A673 (cell line): ENCODE measurements around the gene PRKAG2. TPM values are rescaled to one million over a fixed set of nuclear protein-coding genes. Genes with fewer than 3 reads are reported as not detected.
"Not testable (repeated sequence)": the region's sequence is repeated elsewhere in the genome, so short reads cannot be mapped to it uniquely, and the experiment has no call there.

Source experiments
- BruUV-seq: library from RNA; stranded (reverse); fragments of 400-500 nt; replicated peaks from 2 replicates; lab custom pipeline; 2021; lab: Mats Ljungman, UMichigan
- CTCF ChIA-PET: fragments of 300-600 bp; sonication (Branson Sonifier 250); formaldehyde crosslinking; loops from one replicate; lab custom pipeline; 2022; ENCODE audit warnings: antibody characterized with exemption; lab: Charles Lee
- POLR2A ChIA-PET: fragments of 300-600 bp; sonication (Branson Sonifier 250); formaldehyde crosslinking; loops from one replicate; lab custom pipeline; 2022; ENCODE audit warnings: antibody characterized with exemption; ENCODE audit not compliant: low non-redundant PET; lab: Charles Lee
- DNase-seq: peaks from one replicate; pipeline ENCODE4 v3.0.0-alpha.2; 2015; ENCODE audit warnings: low spot score
- H3K27ac ChIP-seq: fragments of 200-600 bp; sonication (generic); 2 replicates; pipeline ENCODE4 v1.5.1; 2016; ENCODE audit warnings: mixed run types, low read depth, mild to moderate bottlenecking, mixed read lengths, antibody characterized with exemption, low read length; ENCODE audit not compliant: poor library complexity, severe bottlenecking
- H3K27me3 ChIP-seq: fragments of 200-600 bp; sonication (generic); replicated peaks from 2 replicates; pipeline ENCODE4 v1.6.1; 2017; ENCODE audit warnings: mixed run types, low read depth, mild to moderate bottlenecking, mixed read lengths, antibody characterized with exemption, low read length; ENCODE audit not compliant: insufficient read depth, poor library complexity
- H3K36me3 ChIP-seq: fragments of 200-600 bp; sonication (generic); 2 replicates; pipeline ENCODE4 v1.6.1; 2016; ENCODE audit warnings: mixed run types, mild to moderate bottlenecking, mixed read lengths, antibody characterized with exemption, low read length; ENCODE audit not compliant: insufficient read depth, poor library complexity, severe bottlenecking
- H3K4me1 ChIP-seq: fragments of 200-600 bp; sonication (generic); 2 replicates; pipeline ENCODE4 v1.6.1; 2017; ENCODE audit warnings: mixed run types, mild to moderate bottlenecking, mixed read lengths, antibody characterized with exemption, low read length; ENCODE audit not compliant: insufficient read depth, poor library complexity, severe bottlenecking
- H3K4me3 ChIP-seq: fragments of 200-600 bp; sonication (generic); 2 replicates; pipeline ENCODE4 v1.5.1; 2016; ENCODE audit warnings: low read depth, mixed run types, mild to moderate bottlenecking, mixed read lengths, low read length; ENCODE audit not compliant: poor library complexity, severe bottlenecking
- H3K9me3 ChIP-seq: fragments of 200-600 bp; sonication (generic); 2 replicates; pipeline ENCODE4 v1.6.1; 2016; ENCODE audit warnings: mixed run types, low read depth, mild to moderate bottlenecking, mixed read lengths, antibody characterized with exemption, low read length; ENCODE audit not compliant: poor library complexity, severe bottlenecking
- EZH2 ChIP-seq: fragments of 200-600 bp; sonication (generic); IDR thresholded peaks from 2 replicates; pipeline ENCODE4 v1.6.1; 2017; ENCODE audit warnings: borderline replicate concordance, low read depth, mild to moderate bottlenecking, mixed read lengths, antibody characterized with exemption, low read length; ENCODE audit not compliant: poor library complexity, severe bottlenecking
- intact Hi-C: fragments of 100-400 bp; cut with micrococcal nuclease; formaldehyde crosslinking; loops from one replicate; pipeline ENCODE4 v1.10.0; 2022; ENCODE audit not compliant: unreplicated experiment
- total RNA-seq: library from RNA; stranded (reverse); gene quantifications from 2 replicates; pipeline ENCODE4 v1.2.3, GENCODE V29; 2021
- TF ChIP-seq, protein P1 (sequence below): fragments of 300-800, 200-600 bp; sonication (generic); conservative IDR thresholded peaks from 2 replicates; pipeline ENCODE4 v1.5.1; 2017; ENCODE audit warnings: low read depth, mild to moderate bottlenecking, antibody characterized with exemption, low read length, moderate library complexity, mixed read lengths

PRKAG2 gene
- total RNA-seq, 1 experiment from 2014 or later, result 11.6 TPM

DNA sequence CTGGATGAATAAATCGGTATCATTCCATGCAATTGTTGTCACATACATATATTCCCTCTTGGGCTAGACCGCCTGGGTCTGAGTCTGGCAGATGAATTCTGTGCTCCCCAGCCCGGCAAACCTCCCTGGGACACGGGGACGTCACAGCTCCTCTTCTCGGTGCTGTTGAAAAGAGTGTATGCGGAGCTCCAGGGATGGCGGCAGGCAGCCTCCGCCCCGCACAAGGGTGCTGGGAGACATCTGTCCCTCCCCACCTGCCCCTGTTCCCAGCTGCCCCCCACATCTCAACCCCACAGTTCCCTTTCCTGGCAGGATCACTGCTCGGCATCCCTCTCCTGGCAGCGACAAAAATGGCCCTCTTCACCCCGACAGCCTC is 32.1 kb downstream of the PRKAG2 start:
- no peak overlapping the region for H3K4me3 ChIP-seq
- no peaks in the 10 kb centered on the region for H3K4me1 ChIP-seq
- H3K27ac ChIP-seq, result no peak overlapping the region
- no TSS peak for BruUV-seq
- no peaks in the 10 kb centered on the region for H3K27me3 ChIP-seq
- no peak for DNase-seq
- H3K9me3 ChIP-seq, result no peaks in the 10 kb centered on the region
- ChIA-PET POLR2A (no interaction called here), CTCF (no interaction called here)
- TF ChIP-seq EZH2, result no peak
- TF ChIP-seq, protein P1, sequence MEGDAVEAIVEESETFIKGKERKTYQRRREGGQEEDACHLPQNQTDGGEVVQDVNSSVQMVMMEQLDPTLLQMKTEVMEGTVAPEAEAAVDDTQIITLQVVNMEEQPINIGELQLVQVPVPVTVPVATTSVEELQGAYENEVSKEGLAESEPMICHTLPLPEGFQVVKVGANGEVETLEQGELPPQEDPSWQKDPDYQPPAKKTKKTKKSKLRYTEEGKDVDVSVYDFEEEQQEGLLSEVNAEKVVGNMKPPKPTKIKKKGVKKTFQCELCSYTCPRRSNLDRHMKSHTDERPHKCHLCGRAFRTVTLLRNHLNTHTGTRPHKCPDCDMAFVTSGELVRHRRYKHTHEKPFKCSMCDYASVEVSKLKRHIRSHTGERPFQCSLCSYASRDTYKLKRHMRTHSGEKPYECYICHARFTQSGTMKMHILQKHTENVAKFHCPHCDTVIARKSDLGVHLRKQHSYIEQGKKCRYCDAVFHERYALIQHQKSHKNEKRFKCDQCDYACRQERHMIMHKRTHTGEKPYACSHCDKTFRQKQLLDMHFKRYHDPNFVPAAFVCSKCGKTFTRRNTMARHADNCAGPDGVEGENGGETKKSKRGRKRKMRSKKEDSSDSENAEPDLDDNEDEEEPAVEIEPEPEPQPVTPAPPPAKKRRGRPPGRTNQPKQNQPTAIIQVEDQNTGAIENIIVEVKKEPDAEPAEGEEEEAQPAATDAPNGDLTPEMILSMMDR, result no peak
- intact Hi-C loops, result no loop called here
- H3K36me3 ChIP-seq, result no peaks in the 10 kb centered on the region

DNA sequence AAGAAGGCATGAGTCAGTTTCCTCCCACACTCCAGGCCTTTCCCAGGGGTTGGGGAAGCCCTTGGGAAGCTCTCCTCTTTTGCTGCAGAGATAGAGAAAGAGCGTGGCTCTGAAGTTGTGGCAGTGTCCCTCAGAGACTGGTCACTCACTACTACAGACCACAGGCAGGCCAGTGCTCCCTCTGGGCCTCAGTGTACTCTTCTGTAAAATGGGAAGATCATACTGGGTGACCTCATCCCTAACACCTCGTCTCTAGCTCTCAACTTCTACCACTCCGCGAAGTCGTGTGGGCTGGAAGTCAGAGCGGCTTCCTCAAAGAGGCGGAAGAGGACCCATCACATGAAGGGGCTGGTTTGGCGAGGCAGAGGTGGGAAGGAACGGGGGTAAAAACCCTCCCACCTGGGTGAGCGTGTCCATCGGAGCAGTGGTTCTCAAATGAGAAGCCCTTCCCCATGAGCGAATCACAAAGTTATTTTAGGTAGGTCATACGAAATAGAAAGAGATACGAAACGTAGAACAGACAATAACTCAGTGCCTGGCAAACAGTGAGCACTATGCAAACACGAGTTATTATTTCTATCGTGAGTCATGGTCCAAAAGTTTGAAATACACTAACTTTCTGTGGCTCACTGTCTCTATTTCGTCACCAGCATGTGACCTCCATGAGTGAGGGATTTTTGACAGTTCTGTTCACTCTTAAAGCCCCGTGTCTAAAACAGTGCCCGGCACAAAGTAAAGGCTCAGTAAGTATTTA is 32.7 kb downstream of the PRKAG2 start:
- no peak overlapping the region for H3K4me3 ChIP-seq
- intact Hi-C loops, result no loop called here
- no peaks in the 10 kb centered on the region for H3K36me3 ChIP-seq
- ChIA-PET POLR2A (no interaction called here), CTCF (no interaction called here)
- TF ChIP-seq EZH2, result no peak
- TF ChIP-seq, protein P1, result no peak
- no peaks in the 10 kb centered on the region for H3K4me1 ChIP-seq
- no peaks in the 10 kb centered on the region for H3K9me3 ChIP-seq
- BruUV-seq, result no TSS peak
- DNase-seq, result no peak
- H3K27ac ChIP-seq, result no peak overlapping the region
- H3K27me3 ChIP-seq, result no peaks in the 10 kb centered on the region

DNA sequence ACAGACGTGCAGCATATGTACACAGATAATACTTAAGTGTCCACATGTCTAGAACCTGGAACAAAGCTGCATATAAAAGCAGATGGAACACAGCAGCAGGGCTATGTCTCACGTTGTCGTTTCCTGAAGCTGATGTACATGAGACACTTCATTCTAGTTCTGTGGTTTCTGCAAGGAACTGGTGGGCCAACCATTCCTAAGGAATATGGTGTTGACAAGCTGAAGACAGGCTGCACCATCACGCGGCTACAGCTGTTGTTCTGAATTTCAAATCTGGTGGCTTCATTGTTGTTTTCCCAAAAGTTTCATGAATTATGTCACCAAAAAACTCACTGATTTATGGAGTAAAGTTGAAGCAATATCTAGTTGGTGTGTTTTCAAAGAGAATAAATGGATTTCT is 33.7 kb downstream of the PRKAG2 start:
- TF ChIP-seq, protein P1, result no peak
- TF ChIP-seq EZH2, result no peak
- BruUV-seq, result no TSS peak
- CTCF ChIA-PET, result no interaction called here
- Histone ChIP-seq H3K4me3 (no peak overlapping the region), H3K27me3 (no peaks in the 10 kb centered on the region), H3K36me3 (no peaks in the 10 kb centered on the region), H3K27ac (no peak overlapping the region), H3K4me1 (peaks cover under 1% of the 10 kb centered on the region), H3K9me3 (no peaks in the 10 kb centered on the region)
- intact Hi-C loops, result no loop called here
- DNase-seq, result no peak
- POLR2A ChIA-PET, result interaction anchor here (0.5 kb wide), 1 partner anchor 61 kb away, joined by 3 read pairs; no protein-coding TSS in a partner anchor

DNA sequence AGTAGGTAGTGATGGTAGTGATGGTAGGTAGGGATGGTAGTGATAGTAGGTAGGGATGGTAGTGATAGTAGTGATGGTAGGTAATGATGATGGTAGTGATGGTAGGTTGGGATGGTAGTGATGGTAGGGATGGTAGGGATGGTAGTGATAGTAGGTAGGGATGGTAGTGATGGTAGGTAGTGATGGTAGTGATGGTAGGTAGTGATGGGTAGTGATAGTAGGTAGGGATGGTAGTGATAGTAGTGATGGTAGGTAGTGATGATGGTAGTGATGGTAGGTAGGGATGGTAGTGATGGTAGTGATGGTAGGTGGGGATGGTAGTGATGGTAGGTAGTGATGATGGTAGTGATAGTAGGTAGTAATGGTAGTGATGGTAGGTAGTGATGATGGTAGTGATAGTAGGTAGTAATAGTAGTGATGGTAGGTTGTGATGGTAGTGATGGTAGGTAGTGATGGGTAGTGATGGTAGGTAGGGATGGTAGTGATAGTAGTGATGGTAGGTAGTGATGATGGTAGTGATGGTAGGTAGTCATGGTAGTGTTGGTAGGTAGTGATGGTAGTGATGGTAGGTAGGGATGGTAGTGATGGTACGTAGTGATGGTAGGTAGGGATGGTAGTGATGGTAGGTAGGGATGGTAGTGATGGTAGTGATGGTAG is 35.4 kb downstream of the PRKAG2 start:
- BruUV-seq, intact Hi-C loops, CTCF ChIA-PET, H3K27me3 ChIP-seq, POLR2A ChIA-PET, DNase-seq, H3K4me3 ChIP-seq, H3K36me3 ChIP-seq, H3K9me3 ChIP-seq, H3K27ac ChIP-seq: not testable (repeated sequence)
- peaks cover 14% of the 10 kb centered on the region for H3K4me1 ChIP-seq
